Gastroesophageal sphincter (tissue), 4 donors: ENCODE measurements around the gene BLOC1S3. TPM values are rescaled to one million over a fixed set of nuclear protein-coding genes. Genes with fewer than 3 reads are reported as not detected.

Source experiments
- ATAC-seq: fragments of 150-250 bp; one replicate; pipeline ENCODE4 v1.9.1; 2016; ENCODE audit warnings: mild to moderate bottlenecking, moderate library complexity
- H3K27ac ChIP-seq, 4 donors: fragments of 200-600 bp; sonication (generic) in 3 of 4; 1 replicate in 3 of 4; 2 replicates in 1 of 4; pipeline ENCODE4 v1.5.1; 2016 to 2019
- H3K27me3 ChIP-seq: fragments of 200-600 bp; sonication (generic); one replicate; pipeline ENCODE4 v1.5.1; 2019
- H3K36me3 ChIP-seq, 2 donors: fragments of 200-600 bp; sonication (generic); one replicate each; pipeline ENCODE4 v1.5.1; 2019; ENCODE audit warnings: control low read depth in 1 of 2
- H3K4me1 ChIP-seq, 3 donors: fragments of 200-600 bp; sonication (generic); 1 replicate in 2 of 3; 2 replicates in 1 of 3; pipeline ENCODE4 v1.5.1; 2016 to 2019; ENCODE audit warnings: control low read depth in 2 of 3
- H3K4me3 ChIP-seq, 2 donors: fragments of 200-600 bp; sonication (generic); one replicate each; pipeline ENCODE4 v1.5.1; 2019; ENCODE audit warnings: mild to moderate bottlenecking in 1 of 2, moderate library complexity in 1 of 2
- H3K9me3 ChIP-seq, 3 donors: fragments of 200-600 bp; sonication (generic); one replicate each; pipeline ENCODE4 v1.5.1; 2017 to 2019; ENCODE audit warnings: control low read depth in 2 of 3
- CTCF ChIP-seq, 4 experiments: fragments of 200-600 bp in 2 of 4; fragments of 450-650 bp in 2 of 4; sonication (generic) in 1 of 4; IDR thresholded peaks; one replicate each; pipeline ENCODE4 v1.5.1; 2017 to 2019; ENCODE audit warnings: antibody characterized with exemption in 4 of 4, mild to moderate bottlenecking in 2 of 4, moderate library complexity in 2 of 4
- EP300 ChIP-seq: sonication (generic); formaldehyde crosslinking; IDR thresholded peaks from one replicate; pipeline ENCODE4 v1.6.1; 2017; ENCODE audit warnings: antibody characterized with exemption, mild to moderate bottlenecking
- POLR2A ChIP-seq, 2 donors: fragments of 450-650 bp; IDR thresholded peaks; one replicate each; pipeline ENCODE4 v1.6.1; 2017; ENCODE audit warnings: antibody characterized with exemption in 2 of 2, mild to moderate bottlenecking in 2 of 2, moderate library complexity in 1 of 2
- POLR2AphosphoS5 ChIP-seq: sonication (generic); formaldehyde crosslinking; IDR thresholded peaks from one replicate; pipeline ENCODE4 v1.6.1; 2017; ENCODE audit warnings: antibody characterized with exemption
- WGBS, 2 donors: methylation state at CpG; one replicate each; pipeline ENCODE4 v1.1.5; 2018; ENCODE audit warnings: low coverage in 1 of 2; 5-methylcytosine and 5-hydroxymethylcytosine counted together
- total RNA-seq, 4 donors: library from RNA; depleted of rRNA; stranded (reverse); fragments of >200 nt; gene quantifications; one replicate each; pipeline ENCODE4 v1.1.0, GENCODE V29; 2016

BLOC1S3 gene
- total RNA-seq, 4 donors from 2014 or later, result 5.0 to 17.0 (median 7.8) TPM

- H3K27me3 ChIP-seq, result peaks cover 94% of the 10 kb centered on the region
- no peaks in the 10 kb centered on the region for H3K9me3 ChIP-seq
- H3K36me3 ChIP-seq, result no peaks in the 10 kb centered on the region
- no peak overlapping the region for H3K4me3 ChIP-seq
- H3K4me1 ChIP-seq, result peaks cover 0 to 5% (median 2%) of the 10 kb centered on the region in 3 donors
- TF ChIP-seq POLR2A (IDR thresholded peaks at IDR 0.05) (no peak), POLR2AphosphoS5 (no peak), EP300 (no peak), CTCF (IDR thresholded peaks at IDR 0.05) (no peak)
- WGBS, 2 donors, result 74 to 95% methylated on average over 4 to 8 of the region's 27 CpGs
- ATAC-seq, result no peak
- H3K27ac ChIP-seq, result no peak overlapping the region
Measured at GRCh38 chr19:45158503-45159209, 19.9 kb upstream of the BLOC1S3 start.

- H3K36me3 ChIP-seq, result no peaks in the 10 kb centered on the region
- H3K27me3 ChIP-seq, result peaks cover 87% of the 10 kb centered on the region
- no peak for ATAC-seq
- 68 to 73% methylated on average over 3 to 4 of the region's 12 CpGs for WGBS, 2 donors
- H3K9me3 ChIP-seq, result no peaks in the 10 kb centered on the region
- peaks cover 0 to 5% (median 0%) of the 10 kb centered on the region in 3 donors for H3K4me1 ChIP-seq
- H3K27ac ChIP-seq, result no peak overlapping the region
- no peak overlapping the region for H3K4me3 ChIP-seq
- no peak for TF ChIP-seq CTCF (IDR thresholded peaks at IDR 0.05)
Measured at GRCh38 chr19:45159210-45159970, 19.2 kb upstream of the BLOC1S3 start.

- TF ChIP-seq POLR2A (IDR thresholded peaks at IDR 0.05), result no peak
- TF ChIP-seq EP300, result no peak
- no peak for TF ChIP-seq CTCF (IDR thresholded peaks at IDR 0.05)
- TF ChIP-seq POLR2AphosphoS5, result no peak
- Histone ChIP-seq H3K27me3 (peaks cover 82% of the 10 kb centered on the region), H3K9me3 (no peaks in the 10 kb centered on the region), H3K4me3 (no peak overlapping the region), H3K27ac (no peak overlapping the region), H3K4me1 (peaks cover 0 to 11% (median 0%) of the 10 kb centered on the region in 3 donors), H3K36me3 (no peaks in the 10 kb centered on the region)
- 80% methylated on average over 3 of the region's 10 CpGs; no CpG with 5 or more reads in 1 of the 2 donors for WGBS, 2 donors
- no peak for ATAC-seq
Measured at GRCh38 chr19:45159971-45160324, 18.6 kb upstream of the BLOC1S3 start.

- Histone ChIP-seq H3K27me3 (peaks cover 71% of the 10 kb centered on the region), H3K27ac (no peak within 1 kb of the TSS), H3K4me3 (no peak within 1 kb of the TSS), H3K36me3 (no peaks in the 10 kb centered on the region), H3K4me1 (peaks cover 0 to 14% (median 0%) of the 10 kb centered on the region in 3 donors), H3K9me3 (no peaks in the 10 kb centered on the region)
- 43 to 60% methylated on average over 3 to 7 of the region's 29 CpGs for WGBS, 2 donors
- TF ChIP-seq EP300, result no peak
- no peak for TF ChIP-seq POLR2A (IDR thresholded peaks at IDR 0.05)
- no peak for TF ChIP-seq POLR2AphosphoS5
- no peak for TF ChIP-seq CTCF (IDR thresholded peaks at IDR 0.05)
- ATAC-seq, result no peak
Measured at GRCh38 chr19:45160870-45161737, 17.5 kb upstream of the BLOC1S3 start, which contains the start of gene NKPD1. Gene NKPD1, minus strand, starts transcription at chr19:45160982. Its CDS starts 832 bp downstream, at chr19:45160150.
